WTC11 (cell line): ENCODE data around the gene HSPA4. TPM values are rescaled to one million over a fixed set of nuclear protein-coding genes. Genes with fewer than 3 reads are reported as not detected.

Experiments
- ATAC-seq: fragments of 200-7000 bp; cut with Tn5 transposase; 2 replicates; pipeline ENCODE4 v1.10.0; 2021; ENCODE audit warnings: mild to moderate bottlenecking, moderate library complexity
- CTCF ChIA-PET: fragments of 300-600 bp; sonication (Branson Sonifier 250); formaldehyde crosslinking; loops from one replicate; lab custom pipeline; 2021; ENCODE audit warnings: antibody characterized with exemption; lab: Charles Lee
- POLR2A ChIA-PET: fragments of 350-600 bp; sonication (Branson Sonifier 250); formaldehyde crosslinking; loops from one replicate; lab custom pipeline; 2021; ENCODE audit warnings: antibody characterized with exemption; lab: Charles Lee
- DNase-seq: peaks from one replicate; pipeline ENCODE4 v3.0.0; 2021; ENCODE audit warnings: low spot score
- H3K27ac Mint-ChIP-seq: 2 replicates; pipeline ENCODE4 v1.8.0; 2021; ENCODE audit warnings: mixed read lengths
- H3K27me3 Mint-ChIP-seq: 2 replicates; pipeline ENCODE4 v1.8.0; 2021; ENCODE audit warnings: low read depth, mild to moderate bottlenecking, moderate library complexity, mixed read lengths
- H3K36me3 Mint-ChIP-seq: 2 replicates; pipeline ENCODE4 v1.8.0; 2021; ENCODE audit warnings: mixed read lengths
- H3K4me1 Mint-ChIP-seq: 2 replicates; pipeline ENCODE4 v1.8.0; 2022; ENCODE audit warnings: mixed read lengths
- H3K4me3 Mint-ChIP-seq: 2 replicates; pipeline ENCODE4 v1.8.0; 2021; ENCODE audit warnings: mild to moderate bottlenecking, moderate library complexity, mixed read lengths
- H3K9me3 Mint-ChIP-seq: 2 replicates; pipeline ENCODE4 v1.8.0; 2021; ENCODE audit warnings: mixed read lengths
- EMX1 ChIP-seq: fragments of 250-450 bp; sonication (Bioruptor Pico); IDR thresholded peaks from 2 replicates; pipeline ENCODE4 v1.8.0; 2021; ENCODE audit warnings: mild to moderate bottlenecking
- ETV6 ChIP-seq: sonication (generic); formaldehyde crosslinking; IDR thresholded peaks from 2 replicates; pipeline ENCODE4 v1.8.1; 2022; ENCODE audit warnings: mild to moderate bottlenecking, missing genetic modification reagents
- FOXJ3 ChIP-seq: sonication (generic); formaldehyde crosslinking; IDR thresholded peaks from 2 replicates; pipeline ENCODE4 v1.9.0; 2021; ENCODE audit warnings: missing genetic modification reagents, mild to moderate bottlenecking, borderline replicate concordance
- FOXP1 ChIP-seq: sonication (generic); formaldehyde crosslinking; IDR thresholded peaks from 2 replicates; pipeline ENCODE4 v1.8.0; 2022; ENCODE audit warnings: missing genetic modification reagents, mild to moderate bottlenecking, moderate library complexity, borderline replicate concordance
- GABPB1 ChIP-seq: sonication (generic); formaldehyde crosslinking; IDR thresholded peaks from 2 replicates; pipeline ENCODE4 v1.8.1; 2023; ENCODE audit warnings: mild to moderate bottlenecking, missing genetic modification reagents
- GRHL2 ChIP-seq: fragments of 250-450 bp; sonication (Bioruptor Pico); IDR thresholded peaks from 2 replicates; pipeline ENCODE4 v1.8.0; 2022; ENCODE audit warnings: mild to moderate bottlenecking, moderate library complexity; ENCODE audit not compliant: insufficient replicate concordance, severe bottlenecking
- HMGA2 ChIP-seq: fragments of 250-450 bp; sonication (Bioruptor Pico); IDR thresholded peaks from 2 replicates; pipeline ENCODE4 v1.4.0; 2021; ENCODE audit warnings: mild to moderate bottlenecking, moderate library complexity
- NFATC4 ChIP-seq: fragments of 250-450 bp; sonication (Bioruptor Pico); IDR thresholded peaks from 2 replicates; pipeline ENCODE4 v1.9.0; 2021; ENCODE audit warnings: mild to moderate bottlenecking
- SOX15 ChIP-seq: fragments of 250-450 bp; sonication (Bioruptor Pico); IDR thresholded peaks from 2 replicates; pipeline ENCODE4 v1.9.0; 2021; ENCODE audit warnings: mild to moderate bottlenecking
- SP1 ChIP-seq: sonication (generic); formaldehyde crosslinking; conservative IDR thresholded peaks from 2 replicates; pipeline ENCODE4 v1.8.1; 2022; ENCODE audit warnings: missing genetic modification reagents
- ZBTB21 ChIP-seq: sonication (generic); formaldehyde crosslinking; IDR thresholded peaks from 2 replicates; pipeline ENCODE4 v1.8.1; 2023; ENCODE audit warnings: mild to moderate bottlenecking, missing genetic modification reagents, borderline replicate concordance
- ZNF232 ChIP-seq: sonication (generic); formaldehyde crosslinking; IDR thresholded peaks from 2 replicates; pipeline ENCODE4 v1.8.0; 2022; ENCODE audit warnings: mild to moderate bottlenecking, missing genetic modification reagents
- ZNF416 ChIP-seq: fragments of 250-450 bp; sonication (Bioruptor Pico); IDR thresholded peaks from 2 replicates; pipeline ENCODE4 v1.9.0; 2021; ENCODE audit warnings: mild to moderate bottlenecking, inconsistent platforms
- total RNA-seq: library from RNA; stranded (reverse); gene quantifications from 3 replicates; pipeline ENCODE4 v1.2.3, GENCODE V29; 2021
- TF ChIP-seq, protein P1 (sequence below): fragments of 250-450 bp; sonication (Bioruptor Pico); conservative IDR thresholded peaks from 2 replicates; pipeline ENCODE4 v1.9.0; 2021; ENCODE audit warnings: mild to moderate bottlenecking
- TF ChIP-seq, protein P2 (sequence below): sonication (generic); formaldehyde crosslinking; IDR thresholded peaks from 2 replicates; pipeline ENCODE4 v1.8.1; 2022; ENCODE audit warnings: mild to moderate bottlenecking, missing genetic modification reagents, moderate library complexity, borderline replicate concordance
- TF ChIP-seq, protein P3 (sequence below): sonication (generic); formaldehyde crosslinking; IDR thresholded peaks from 2 replicates; pipeline ENCODE4 v1.8.0; 2023; ENCODE audit warnings: missing genetic modification reagents, mild to moderate bottlenecking, borderline replicate concordance
- TF ChIP-seq, protein P4 (sequence below): fragments of 250-450 bp; sonication (Bioruptor Pico); IDR thresholded peaks from 2 replicates; pipeline ENCODE4 v1.9.0; 2021; ENCODE audit warnings: mild to moderate bottlenecking
- TF ChIP-seq, protein P5 (sequence below): fragments of 200-600 bp; IDR thresholded peaks from 2 replicates; pipeline ENCODE4 v1.8.0; 2022; ENCODE audit warnings: antibody characterized with exemption

Gene HSPA4
- total RNA-seq, 1 experiment from 2014 or later, result 363 TPM

DNA sequence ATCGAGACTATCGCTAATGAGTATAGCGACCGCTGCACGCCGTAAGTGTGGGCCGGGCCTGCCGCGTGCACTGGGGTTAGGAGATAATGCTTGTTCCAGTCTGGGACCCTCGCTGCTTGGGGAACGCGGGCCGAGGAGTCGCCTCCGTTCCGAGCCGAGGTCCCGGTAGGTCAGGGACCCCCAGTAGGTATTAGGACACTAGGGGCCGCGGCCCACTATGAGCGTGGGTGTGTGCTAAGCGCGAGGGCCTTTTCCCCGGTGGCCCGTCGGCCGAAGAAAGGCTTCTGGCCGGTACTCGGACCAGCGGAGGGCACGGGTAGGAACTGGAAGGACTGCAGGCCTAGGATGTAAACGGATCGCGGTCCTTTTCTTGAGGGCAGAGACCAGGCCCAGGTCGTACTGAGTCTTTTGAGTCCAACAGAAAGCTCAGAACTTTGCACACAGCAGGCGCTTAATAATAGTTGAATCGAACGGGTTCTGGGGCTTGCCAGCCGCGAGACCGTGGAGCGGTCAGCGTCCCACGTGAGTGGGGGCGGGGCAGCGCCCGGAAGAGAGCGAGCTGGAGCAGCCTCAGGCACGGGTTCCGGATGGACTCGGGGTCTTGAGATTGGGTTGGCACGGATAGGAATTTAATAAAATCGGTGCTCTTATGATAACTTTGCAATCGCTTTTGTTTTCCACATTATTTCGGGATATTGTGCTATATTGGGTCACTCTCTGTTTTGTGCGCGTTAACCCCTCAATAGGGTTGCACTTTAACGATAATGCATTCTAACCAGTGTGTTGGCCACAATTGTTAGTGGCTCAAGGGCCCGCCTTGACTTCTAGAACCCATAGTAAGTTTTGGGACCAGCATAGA is 733 bp downstream of the HSPA4 start (continued):
- TF ChIP-seq, protein P1, sequence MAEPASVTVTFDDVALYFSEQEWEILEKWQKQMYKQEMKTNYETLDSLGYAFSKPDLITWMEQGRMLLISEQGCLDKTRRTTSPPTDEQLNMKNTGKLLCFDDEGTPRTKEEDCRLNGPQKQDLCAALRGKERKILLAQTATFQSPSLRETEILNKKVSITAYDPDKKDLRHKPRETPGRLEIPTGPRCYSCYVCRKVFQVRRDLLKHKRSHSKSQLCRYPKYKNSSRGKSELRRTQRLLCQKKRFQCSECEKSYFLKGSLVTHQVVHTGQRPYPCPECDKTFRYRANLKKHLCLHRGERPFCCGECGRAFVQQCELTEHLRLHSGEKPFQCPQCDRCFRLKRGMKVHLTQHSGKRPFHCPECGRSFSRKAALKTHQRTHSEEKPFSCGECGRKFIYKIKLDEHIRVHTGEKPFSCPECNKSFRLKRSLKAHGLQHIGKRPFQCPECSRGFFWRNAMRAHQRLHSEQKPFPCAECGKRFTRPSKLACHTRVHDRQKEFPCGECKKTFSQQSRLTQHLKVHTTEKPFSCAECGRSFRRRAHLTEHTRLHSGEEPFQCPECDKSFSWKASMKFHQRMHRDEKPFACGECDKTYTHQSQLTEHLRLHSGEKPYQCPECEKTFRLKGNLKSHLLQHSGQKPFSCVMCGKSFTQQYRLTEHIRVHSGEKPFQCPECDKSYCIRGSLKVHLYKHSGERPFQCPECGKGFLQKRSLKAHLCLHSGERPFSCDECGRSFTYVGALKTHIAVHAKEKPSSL (CRISPR knock-in tag), result no peak
- TF ChIP-seq GRHL2 (no peak), HMGA2 (no peak), EMX1 (CRISPR knock-in tag) (0 out of 2 replicates have a peak, but pooled peaks have one; percentile 58), ZNF416 (CRISPR knock-in tag) (no peak), SOX15 (no peak), FOXJ3 (CRISPR knock-in tag) (no peak), ZNF232 (no peak), SP1 (CRISPR knock-in tag) (no peak)
- TF ChIP-seq, protein P2, sequence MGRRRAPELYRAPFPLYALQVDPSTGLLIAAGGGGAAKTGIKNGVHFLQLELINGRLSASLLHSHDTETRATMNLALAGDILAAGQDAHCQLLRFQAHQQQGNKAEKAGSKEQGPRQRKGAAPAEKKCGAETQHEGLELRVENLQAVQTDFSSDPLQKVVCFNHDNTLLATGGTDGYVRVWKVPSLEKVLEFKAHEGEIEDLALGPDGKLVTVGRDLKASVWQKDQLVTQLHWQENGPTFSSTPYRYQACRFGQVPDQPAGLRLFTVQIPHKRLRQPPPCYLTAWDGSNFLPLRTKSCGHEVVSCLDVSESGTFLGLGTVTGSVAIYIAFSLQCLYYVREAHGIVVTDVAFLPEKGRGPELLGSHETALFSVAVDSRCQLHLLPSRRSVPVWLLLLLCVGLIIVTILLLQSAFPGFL (CRISPR knock-in tag), result no peak
- TF ChIP-seq, protein P3, sequence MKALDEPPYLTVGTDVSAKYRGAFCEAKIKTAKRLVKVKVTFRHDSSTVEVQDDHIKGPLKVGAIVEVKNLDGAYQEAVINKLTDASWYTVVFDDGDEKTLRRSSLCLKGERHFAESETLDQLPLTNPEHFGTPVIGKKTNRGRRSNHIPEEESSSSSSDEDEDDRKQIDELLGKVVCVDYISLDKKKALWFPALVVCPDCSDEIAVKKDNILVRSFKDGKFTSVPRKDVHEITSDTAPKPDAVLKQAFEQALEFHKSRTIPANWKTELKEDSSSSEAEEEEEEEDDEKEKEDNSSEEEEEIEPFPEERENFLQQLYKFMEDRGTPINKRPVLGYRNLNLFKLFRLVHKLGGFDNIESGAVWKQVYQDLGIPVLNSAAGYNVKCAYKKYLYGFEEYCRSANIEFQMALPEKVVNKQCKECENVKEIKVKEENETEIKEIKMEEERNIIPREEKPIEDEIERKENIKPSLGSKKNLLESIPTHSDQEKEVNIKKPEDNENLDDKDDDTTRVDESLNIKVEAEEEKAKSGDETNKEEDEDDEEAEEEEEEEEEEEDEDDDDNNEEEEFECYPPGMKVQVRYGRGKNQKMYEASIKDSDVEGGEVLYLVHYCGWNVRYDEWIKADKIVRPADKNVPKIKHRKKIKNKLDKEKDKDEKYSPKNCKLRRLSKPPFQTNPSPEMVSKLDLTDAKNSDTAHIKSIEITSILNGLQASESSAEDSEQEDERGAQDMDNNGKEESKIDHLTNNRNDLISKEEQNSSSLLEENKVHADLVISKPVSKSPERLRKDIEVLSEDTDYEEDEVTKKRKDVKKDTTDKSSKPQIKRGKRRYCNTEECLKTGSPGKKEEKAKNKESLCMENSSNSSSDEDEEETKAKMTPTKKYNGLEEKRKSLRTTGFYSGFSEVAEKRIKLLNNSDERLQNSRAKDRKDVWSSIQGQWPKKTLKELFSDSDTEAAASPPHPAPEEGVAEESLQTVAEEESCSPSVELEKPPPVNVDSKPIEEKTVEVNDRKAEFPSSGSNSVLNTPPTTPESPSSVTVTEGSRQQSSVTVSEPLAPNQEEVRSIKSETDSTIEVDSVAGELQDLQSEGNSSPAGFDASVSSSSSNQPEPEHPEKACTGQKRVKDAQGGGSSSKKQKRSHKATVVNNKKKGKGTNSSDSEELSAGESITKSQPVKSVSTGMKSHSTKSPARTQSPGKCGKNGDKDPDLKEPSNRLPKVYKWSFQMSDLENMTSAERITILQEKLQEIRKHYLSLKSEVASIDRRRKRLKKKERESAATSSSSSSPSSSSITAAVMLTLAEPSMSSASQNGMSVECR (CRISPR knock-in tag), result 0 out of 2 replicates have a peak, but pooled peaks have one; percentile 16
- TF ChIP-seq, protein P4, sequence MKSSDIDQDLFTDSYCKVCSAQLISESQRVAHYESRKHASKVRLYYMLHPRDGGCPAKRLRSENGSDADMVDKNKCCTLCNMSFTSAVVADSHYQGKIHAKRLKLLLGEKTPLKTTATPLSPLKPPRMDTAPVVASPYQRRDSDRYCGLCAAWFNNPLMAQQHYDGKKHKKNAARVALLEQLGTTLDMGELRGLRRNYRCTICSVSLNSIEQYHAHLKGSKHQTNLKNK, result no peak
- TF ChIP-seq, protein P5, sequence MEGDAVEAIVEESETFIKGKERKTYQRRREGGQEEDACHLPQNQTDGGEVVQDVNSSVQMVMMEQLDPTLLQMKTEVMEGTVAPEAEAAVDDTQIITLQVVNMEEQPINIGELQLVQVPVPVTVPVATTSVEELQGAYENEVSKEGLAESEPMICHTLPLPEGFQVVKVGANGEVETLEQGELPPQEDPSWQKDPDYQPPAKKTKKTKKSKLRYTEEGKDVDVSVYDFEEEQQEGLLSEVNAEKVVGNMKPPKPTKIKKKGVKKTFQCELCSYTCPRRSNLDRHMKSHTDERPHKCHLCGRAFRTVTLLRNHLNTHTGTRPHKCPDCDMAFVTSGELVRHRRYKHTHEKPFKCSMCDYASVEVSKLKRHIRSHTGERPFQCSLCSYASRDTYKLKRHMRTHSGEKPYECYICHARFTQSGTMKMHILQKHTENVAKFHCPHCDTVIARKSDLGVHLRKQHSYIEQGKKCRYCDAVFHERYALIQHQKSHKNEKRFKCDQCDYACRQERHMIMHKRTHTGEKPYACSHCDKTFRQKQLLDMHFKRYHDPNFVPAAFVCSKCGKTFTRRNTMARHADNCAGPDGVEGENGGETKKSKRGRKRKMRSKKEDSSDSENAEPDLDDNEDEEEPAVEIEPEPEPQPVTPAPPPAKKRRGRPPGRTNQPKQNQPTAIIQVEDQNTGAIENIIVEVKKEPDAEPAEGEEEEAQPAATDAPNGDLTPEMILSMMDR, result no peak

DNA sequence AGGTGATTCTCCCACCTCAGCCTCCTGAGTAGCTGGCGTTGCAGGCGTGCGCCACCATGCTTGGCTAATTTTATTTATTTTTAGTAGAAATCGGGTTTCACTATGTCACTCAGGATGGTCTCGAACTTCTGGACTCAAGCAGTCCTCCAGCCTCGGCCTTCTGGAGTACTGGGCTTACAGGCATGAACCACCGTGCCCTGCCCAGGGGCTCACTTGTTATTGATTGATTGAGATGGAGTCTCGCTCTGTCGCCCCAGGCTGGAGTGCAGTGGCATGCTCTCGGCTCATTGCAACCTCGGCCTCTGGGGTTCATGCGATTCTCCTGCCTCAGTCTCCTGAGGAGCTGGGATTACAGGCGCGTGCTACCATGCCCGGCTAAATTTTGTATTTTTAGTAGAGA is 1.6 kb downstream of the HSPA4 start:
- CTCF ChIA-PET, result no interaction called here
- H3K9me3 Mint-ChIP-seq, result no peaks in the 10 kb centered on the region
- DNase-seq (no peak), ATAC-seq (no peak)
- H3K36me3 Mint-ChIP-seq, result peaks cover 9% of the 10 kb centered on the region
- no peaks in the 10 kb centered on the region for H3K27me3 Mint-ChIP-seq
- POLR2A ChIA-PET, result no interaction called here
- no peak for TF ChIP-seq FOXP1
- no peak for TF ChIP-seq FOXJ3 (CRISPR knock-in tag)
- no peak for TF ChIP-seq ZBTB21 (CRISPR knock-in tag)
- TF ChIP-seq, protein P1 (CRISPR knock-in tag), result no peak
- TF ChIP-seq ETV6 (CRISPR knock-in tag), result no peak
- no peak for TF ChIP-seq GABPB1 (CRISPR knock-in tag)
- TF ChIP-seq NFATC4 (CRISPR knock-in tag), result no peak
- peak overlapping the region; percentile 89 for H3K4me3 Mint-ChIP-seq
- peak overlapping the region; percentile 45; the same call in 1 of the 2 replicates for H3K27ac Mint-ChIP-seq
- peaks cover 53% of the 10 kb centered on the region for H3K4me1 Mint-ChIP-seq
